Endodermal cell (in vitro differentiated cells): ENCODE results near the gene DUSP2. TPM values are rescaled to one million over a fixed set of nuclear protein-coding genes. Genes with fewer than 3 reads are reported as not detected.
A peak's percentile ranks its signal among the peaks of the same experiment; 100 is the strongest.

Experiments used
- DNase-seq: peaks from one replicate; pipeline ENCODE4 v3.0.0-alpha.2; 2017
- H3K27ac ChIP-seq: 2 replicates; pipeline ENCODE4 v1.5.1; 2013; ENCODE audit warnings: mild to moderate bottlenecking, low read depth, low read length, moderate library complexity
- H3K27me3 ChIP-seq: 2 replicates; pipeline ENCODE4 v1.6.1; 2013; ENCODE audit warnings: mild to moderate bottlenecking, low read length, moderate library complexity; ENCODE audit not compliant: insufficient read depth, control insufficient read depth, poor library complexity, severe bottlenecking
- H3K36me3 ChIP-seq: 2 replicates; pipeline ENCODE4 v1.7.0; 2013; ENCODE audit warnings: mild to moderate bottlenecking, low read length, moderate library complexity; ENCODE audit not compliant: control insufficient read depth, insufficient read depth
- H3K4me1 ChIP-seq: one replicate; pipeline ENCODE4 v1.7.0; 2013; ENCODE audit warnings: low read length; ENCODE audit not compliant: control insufficient read depth, insufficient read depth
- H3K4me3 ChIP-seq: 2 replicates; pipeline ENCODE4 v1.5.1; 2013; ENCODE audit warnings: mild to moderate bottlenecking, low read length, moderate library complexity
- H3K9ac ChIP-seq: 2 replicates; pipeline ENCODE4 v1.6.1; 2013; ENCODE audit warnings: mild to moderate bottlenecking, low read length, moderate library complexity; ENCODE audit not compliant: poor library complexity, severe bottlenecking; ENCODE audit errors: extremely low read depth
- H3K9me3 ChIP-seq: 2 replicates; pipeline ENCODE4 v1.6.1; 2013; ENCODE audit warnings: mild to moderate bottlenecking, low read length, moderate library complexity; ENCODE audit not compliant: control insufficient read depth
- H3K27ac Mint-ChIP-seq: 2 replicates; pipeline ENCODE4 v1.8.0; 2020; ENCODE audit warnings: mixed read lengths
- H3K27me3 Mint-ChIP-seq: 2 replicates; pipeline ENCODE4 v1.8.0; 2021; ENCODE audit warnings: mild to moderate bottlenecking, mixed read lengths; ENCODE audit not compliant: insufficient read depth
- H3K36me3 Mint-ChIP-seq: 2 replicates; pipeline ENCODE4 v1.8.0; 2020; ENCODE audit warnings: low read depth, mixed read lengths
- H3K4me1 Mint-ChIP-seq: 2 replicates; pipeline ENCODE4 v1.8.0; 2020; ENCODE audit warnings: mixed read lengths
- H3K4me3 Mint-ChIP-seq: 2 replicates; pipeline ENCODE4 v1.8.0; 2020; ENCODE audit warnings: mild to moderate bottlenecking, moderate library complexity, mixed read lengths
- H3K9me3 Mint-ChIP-seq: 2 replicates; pipeline ENCODE4 v1.8.0; 2020; ENCODE audit warnings: mild to moderate bottlenecking, mixed read lengths
- WGBS, 2 experiments: methylation state at CpG; one replicate each; pipeline versions ENCODE4 v1.1.5 to v1.1.7; 2013; ENCODE audit warnings: missing lambda C conversion rate in 2 of 2, mixed read lengths in 1 of 2; ENCODE audit not compliant: insufficient coverage in 1 of 2, insufficient read length in 1 of 2; 5-methylcytosine and 5-hydroxymethylcytosine counted together
- total RNA-seq, 2 donors: library from RNA; stranded (reverse); fragmentation: NEBNext Ultra II Directional in 1 of 2; extraction: Animal tissue kit (Norgen Biotek cat#: 25700) in 1 of 2; gene quantifications; 2 replicates in 1 of 2; 3 replicates in 1 of 2; pipeline ENCODE4 v1.2.1, GENCODE V29; 2021
- TF ChIP-seq, protein P1 (sequence below): fragments of 200-600 bp; sonication (generic); conservative IDR thresholded peaks from 2 replicates; pipeline ENCODE4 v1.5.0; 2021; ENCODE audit warnings: antibody characterized with exemption, mild to moderate bottlenecking

Gene DUSP2
- total RNA-seq, 2 donors from 2014 or later, result 1.6 to 2.2 TPM

DNA sequence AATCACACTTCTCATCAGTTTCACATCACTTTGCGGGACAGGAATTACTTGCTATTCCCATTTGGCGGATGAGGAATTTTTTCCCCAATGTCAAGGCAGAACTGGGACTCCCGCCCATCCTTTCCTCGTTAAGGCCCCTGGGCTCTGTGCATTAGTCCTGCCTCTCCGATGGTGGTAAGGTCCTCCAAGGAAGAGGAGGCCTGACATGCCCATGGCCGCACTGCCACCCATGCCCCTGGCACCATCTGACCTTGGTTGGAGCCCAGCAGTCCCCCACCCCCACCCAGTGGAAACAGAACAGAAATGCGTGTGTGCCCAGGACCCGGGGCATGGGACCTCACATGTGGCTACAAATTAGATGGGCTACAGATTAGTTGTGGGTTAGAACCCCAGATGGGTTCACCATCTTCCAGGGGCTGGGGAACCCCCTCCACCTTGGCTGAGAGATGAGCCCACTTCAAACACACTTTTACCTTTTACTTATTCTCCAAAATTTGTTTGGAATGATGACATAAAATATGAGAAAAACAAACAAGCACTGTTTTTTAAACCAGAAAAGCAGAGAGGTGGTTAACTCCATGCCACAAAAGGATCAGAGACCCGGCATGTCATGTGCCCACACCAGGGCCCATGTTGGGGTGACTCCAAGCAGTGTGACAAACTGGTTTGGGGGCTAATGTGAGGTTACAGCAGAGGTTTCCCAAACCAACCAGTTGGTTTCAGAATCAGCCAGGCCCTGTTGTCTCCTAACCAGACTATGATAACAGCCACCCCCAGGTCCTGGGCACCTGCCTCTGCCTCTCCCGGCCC lies 11.0 kb upstream of the DUSP2 start:
- Histone ChIP-seq H3K36me3 (no peaks in the 10 kb centered on the region), H3K4me3 (no peak overlapping the region), H3K4me1 (no peaks in the 10 kb centered on the region), H3K9me3 (no peaks in the 10 kb centered on the region), H3K27ac (no peak overlapping the region), H3K27me3 (no peaks in the 10 kb centered on the region), H3K9ac (no peak overlapping the region)
- no peak for DNase-seq
- TF ChIP-seq, protein P1, sequence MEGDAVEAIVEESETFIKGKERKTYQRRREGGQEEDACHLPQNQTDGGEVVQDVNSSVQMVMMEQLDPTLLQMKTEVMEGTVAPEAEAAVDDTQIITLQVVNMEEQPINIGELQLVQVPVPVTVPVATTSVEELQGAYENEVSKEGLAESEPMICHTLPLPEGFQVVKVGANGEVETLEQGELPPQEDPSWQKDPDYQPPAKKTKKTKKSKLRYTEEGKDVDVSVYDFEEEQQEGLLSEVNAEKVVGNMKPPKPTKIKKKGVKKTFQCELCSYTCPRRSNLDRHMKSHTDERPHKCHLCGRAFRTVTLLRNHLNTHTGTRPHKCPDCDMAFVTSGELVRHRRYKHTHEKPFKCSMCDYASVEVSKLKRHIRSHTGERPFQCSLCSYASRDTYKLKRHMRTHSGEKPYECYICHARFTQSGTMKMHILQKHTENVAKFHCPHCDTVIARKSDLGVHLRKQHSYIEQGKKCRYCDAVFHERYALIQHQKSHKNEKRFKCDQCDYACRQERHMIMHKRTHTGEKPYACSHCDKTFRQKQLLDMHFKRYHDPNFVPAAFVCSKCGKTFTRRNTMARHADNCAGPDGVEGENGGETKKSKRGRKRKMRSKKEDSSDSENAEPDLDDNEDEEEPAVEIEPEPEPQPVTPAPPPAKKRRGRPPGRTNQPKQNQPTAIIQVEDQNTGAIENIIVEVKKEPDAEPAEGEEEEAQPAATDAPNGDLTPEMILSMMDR, result no peak
- no peak overlapping the region for H3K4me3 Mint-ChIP-seq
- WGBS, 2 experiments, result 89 to 92% methylated on average over 2 to 10 of the region's 10 CpGs
- H3K27me3 Mint-ChIP-seq, result peaks cover 4% of the 10 kb centered on the region
- H3K27ac Mint-ChIP-seq, result no peak overlapping the region
- H3K36me3 Mint-ChIP-seq, result no peaks in the 10 kb centered on the region
- H3K4me1 Mint-ChIP-seq, result peaks cover 7% of the 10 kb centered on the region
- H3K9me3 Mint-ChIP-seq, result no peaks in the 10 kb centered on the region

DNA sequence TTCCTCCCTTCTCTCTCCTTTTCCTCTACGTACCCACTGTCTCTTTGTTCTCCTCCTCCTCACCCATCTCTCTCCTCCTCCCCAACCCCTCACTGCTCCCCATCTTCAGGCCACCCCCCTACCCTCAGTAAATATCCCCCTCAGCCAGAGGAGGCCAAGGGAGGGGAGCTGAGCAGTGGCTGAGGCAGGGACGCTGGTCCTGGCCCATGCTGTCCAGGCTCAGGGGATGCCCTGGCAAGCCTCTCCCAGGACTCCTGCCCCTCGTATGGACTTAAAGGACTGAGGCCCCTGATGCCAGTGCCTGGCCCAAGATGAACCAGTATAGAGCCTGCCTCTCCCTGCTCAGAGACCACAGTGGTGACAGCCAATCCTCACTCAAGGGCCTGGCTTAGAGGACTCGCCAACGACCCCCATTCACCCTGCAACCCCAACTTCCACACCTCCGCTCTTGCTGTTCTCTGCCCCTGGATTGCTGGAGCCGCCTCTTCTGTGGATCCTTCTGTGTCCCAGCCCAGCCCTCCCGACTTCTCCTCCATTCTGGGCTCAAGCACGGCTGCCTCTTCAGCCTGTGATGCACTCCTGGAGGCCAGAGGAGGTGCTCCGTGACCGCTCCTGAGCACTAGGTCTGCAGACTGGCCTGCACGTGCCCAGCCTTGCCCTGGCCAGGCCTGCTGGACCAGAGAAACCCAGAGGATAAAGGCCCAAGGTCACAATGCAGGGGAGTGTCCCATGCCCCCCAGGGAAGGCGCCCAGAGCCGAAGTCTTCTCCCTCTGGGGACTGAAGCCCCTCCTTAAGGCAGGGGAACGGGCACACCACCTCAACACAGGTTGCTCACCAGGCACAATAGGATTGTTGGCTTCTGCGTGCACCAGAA lies 9.5 kb upstream of the DUSP2 start:
- H3K36me3 Mint-ChIP-seq, result no peaks in the 10 kb centered on the region
- H3K4me3 ChIP-seq, result no peak overlapping the region
- no peaks in the 10 kb centered on the region for H3K9me3 Mint-ChIP-seq
- no peak overlapping the region for H3K9ac ChIP-seq
- no peak overlapping the region for H3K27ac ChIP-seq
- no peaks in the 10 kb centered on the region for H3K36me3 ChIP-seq
- WGBS, 2 experiments, result 88 to 94% methylated on average over 8 to 16 of the region's 16 CpGs
- no peaks in the 10 kb centered on the region for H3K27me3 ChIP-seq
- no peak overlapping the region for H3K27ac Mint-ChIP-seq
- TF ChIP-seq, protein P1, result no peak
- H3K4me1 ChIP-seq, result no peaks in the 10 kb centered on the region
- no peaks in the 10 kb centered on the region for H3K9me3 ChIP-seq
- H3K4me1 Mint-ChIP-seq, result peaks cover 7% of the 10 kb centered on the region
- peaks cover 4% of the 10 kb centered on the region for H3K27me3 Mint-ChIP-seq
- H3K4me3 Mint-ChIP-seq, result no peak overlapping the region
- DNase-seq, result peak; percentile 56

DNA sequence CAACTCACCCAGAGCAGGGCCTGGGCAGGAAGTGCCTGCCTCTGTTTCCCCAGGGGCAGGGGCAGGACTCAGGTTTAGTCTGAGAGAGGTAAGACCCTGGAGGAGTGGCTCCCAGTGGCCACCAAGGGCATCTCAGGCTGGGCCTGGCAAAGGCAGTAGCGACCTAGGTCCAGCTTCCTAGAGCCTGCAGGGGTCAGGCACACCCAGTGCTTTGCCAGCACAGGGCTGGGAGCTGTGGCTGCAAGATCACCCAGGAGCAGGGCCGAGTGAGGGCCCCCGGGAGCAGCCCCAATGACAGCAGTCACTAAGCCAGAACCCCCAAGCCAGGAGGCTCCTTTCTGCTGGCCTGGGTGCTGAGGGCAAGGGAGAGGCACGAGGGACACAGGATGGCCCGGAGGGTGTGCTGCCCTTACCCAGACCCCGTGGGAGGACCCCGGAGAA lies 8.8 kb upstream of the DUSP2 start:
- H3K4me3 ChIP-seq, result no peak overlapping the region
- DNase-seq, result peak; percentile 60
- Mint-ChIP-seq H3K9me3 (no peaks in the 10 kb centered on the region), H3K4me3 (no peak overlapping the region), H3K27ac (no peak overlapping the region), H3K36me3 (no peaks in the 10 kb centered on the region), H3K4me1 (peaks cover 7% of the 10 kb centered on the region), H3K27me3 (peaks cover 3% of the 10 kb centered on the region)
- H3K9ac ChIP-seq, result no peak overlapping the region
- no peaks in the 10 kb centered on the region for H3K36me3 ChIP-seq
- H3K27me3 ChIP-seq, result no peaks in the 10 kb centered on the region
- no peak overlapping the region for H3K27ac ChIP-seq
- TF ChIP-seq, protein P1, result peak; percentile 56
- WGBS, 2 experiments, result 67 to 86% methylated on average over 1 to 7 of the region's 7 CpGs
- H3K4me1 ChIP-seq, result no peaks in the 10 kb centered on the region
- no peaks in the 10 kb centered on the region for H3K9me3 ChIP-seq
